Central memory CD8-positive, alpha-beta T cell (primary cell): ENCODE measurements around the gene PDLIM1.
A peak's percentile ranks its signal among the peaks of the same experiment; 100 is the strongest.

Experiments used
- ATAC-seq: fragments of 150-1000 bp; cut with Tn5 transposase; replicated peaks from 2 replicates; pipeline ENCODE4 v1.10.0; 2022; ENCODE audit warnings: mild to moderate bottlenecking, moderate FRiP score, moderate number of reproducible peaks; ENCODE audit not compliant: poor library complexity, severe bottlenecking; ENCODE audit errors: extremely low read depth
- DNase-seq, 2 donors: peaks; one replicate each; pipeline ENCODE4 v3.0.0; 2021; ENCODE audit warnings: low spot score in 2 of 2
- H3K27ac Mint-ChIP-seq: one replicate; pipeline ENCODE4 v1.8.0; 2022; ENCODE audit warnings: low read depth, mild to moderate bottlenecking, moderate library complexity, mixed read lengths
- H3K27me3 Mint-ChIP-seq: one replicate; pipeline ENCODE4 v1.8.0; 2022; ENCODE audit warnings: mixed read lengths
- H3K36me3 Mint-ChIP-seq: one replicate; pipeline ENCODE4 v1.8.0; 2022; ENCODE audit warnings: mild to moderate bottlenecking, moderate library complexity, mixed read lengths; ENCODE audit not compliant: insufficient read depth
- H3K4me1 Mint-ChIP-seq: one replicate; pipeline ENCODE4 v1.8.0; 2022; ENCODE audit warnings: mixed read lengths
- H3K4me3 Mint-ChIP-seq: one replicate; pipeline ENCODE4 v1.8.0; 2022; ENCODE audit warnings: mild to moderate bottlenecking, moderate library complexity, mixed read lengths
- H3K9me3 Mint-ChIP-seq: one replicate; pipeline ENCODE4 v1.8.0; 2022; ENCODE audit warnings: mixed read lengths

Gene PDLIM1, protein sequence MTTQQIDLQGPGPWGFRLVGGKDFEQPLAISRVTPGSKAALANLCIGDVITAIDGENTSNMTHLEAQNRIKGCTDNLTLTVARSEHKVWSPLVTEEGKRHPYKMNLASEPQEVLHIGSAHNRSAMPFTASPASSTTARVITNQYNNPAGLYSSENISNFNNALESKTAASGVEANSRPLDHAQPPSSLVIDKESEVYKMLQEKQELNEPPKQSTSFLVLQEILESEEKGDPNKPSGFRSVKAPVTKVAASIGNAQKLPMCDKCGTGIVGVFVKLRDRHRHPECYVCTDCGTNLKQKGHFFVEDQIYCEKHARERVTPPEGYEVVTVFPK

DNA sequence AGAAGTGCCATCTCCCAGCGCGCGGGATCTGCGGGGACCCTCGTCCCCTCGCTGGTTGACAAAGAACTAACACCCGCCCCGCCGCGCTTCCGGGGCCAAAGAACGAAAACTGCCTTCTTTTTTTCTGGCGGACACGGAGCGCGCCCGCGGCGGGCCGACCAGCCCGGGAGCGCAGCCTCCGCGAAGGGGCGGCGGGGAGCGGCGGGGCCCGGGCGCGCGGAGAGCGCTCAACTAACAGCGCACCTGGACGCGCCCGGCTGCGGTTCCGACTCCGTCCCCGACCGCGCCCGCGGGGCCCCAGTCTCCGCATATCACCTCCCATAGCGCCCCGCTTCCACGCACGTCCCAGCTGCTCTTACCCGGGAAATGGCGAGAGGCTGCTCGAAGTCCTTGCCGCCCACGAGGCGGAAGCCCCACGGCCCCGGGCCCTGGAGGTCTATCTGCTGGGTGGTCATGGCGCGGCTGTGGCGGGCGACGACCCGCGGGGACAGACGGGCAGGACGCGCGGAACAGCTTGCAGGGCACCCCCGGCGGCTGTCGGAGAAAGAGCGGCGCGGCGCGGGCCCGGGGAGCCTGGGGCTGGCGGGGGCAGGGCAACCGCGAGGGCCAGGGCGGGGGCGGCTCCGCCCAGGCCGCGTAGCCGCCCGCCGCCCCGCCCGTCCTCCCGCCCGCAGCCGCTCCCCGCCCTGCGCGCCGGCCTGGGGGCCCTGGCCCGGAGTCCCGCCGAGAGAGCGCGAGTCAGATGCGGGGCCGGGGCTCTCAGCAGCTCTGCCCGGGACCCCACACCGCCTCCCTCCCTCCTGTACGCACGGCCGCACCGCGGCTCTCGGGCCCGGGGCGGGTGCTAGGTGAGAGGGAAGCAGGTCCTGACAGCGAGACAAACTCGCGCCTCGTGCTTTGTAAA is at the start of gene PDLIM1:
Gene PDLIM1 (minus strand): TSS at position 543 of the 904 bp plus-strand sequence. CDS start 88 bp downstream, at position 455.
- no peak within 1 kb of the TSS for H3K27ac Mint-ChIP-seq
- ATAC-seq (peak; percentile 68), DNase-seq (peak in 1 of 2 donors; percentile 29)
- peaks cover 4% of the 10 kb centered on the region for H3K36me3 Mint-ChIP-seq
- H3K4me3 Mint-ChIP-seq = peak within 1 kb of the TSS; percentile 78
- H3K27me3 Mint-ChIP-seq = peaks cover 7% of the 10 kb centered on the region
- no peaks in the 10 kb centered on the region for H3K9me3 Mint-ChIP-seq
- H3K4me1 Mint-ChIP-seq = peaks cover 28% of the 10 kb centered on the region

DNA sequence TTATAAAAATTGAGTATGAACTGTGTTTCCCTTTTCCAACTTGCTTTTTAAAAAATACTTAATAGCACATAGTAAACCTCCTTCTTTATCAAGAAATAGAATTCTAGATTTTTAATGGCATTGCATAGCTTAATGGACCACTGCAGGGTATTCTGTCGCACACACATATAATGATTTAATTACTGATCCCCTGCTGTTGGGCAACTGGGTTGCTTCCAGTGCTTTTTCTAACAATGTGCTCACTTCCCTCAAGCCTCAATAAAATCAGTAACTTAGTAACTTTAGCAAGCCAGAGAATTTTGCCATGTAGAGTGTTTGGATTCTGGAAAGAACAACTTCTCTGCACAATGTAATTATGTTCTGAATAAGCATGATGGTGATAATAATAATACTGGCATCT is 49.1 kb upstream of the PDLIM1 start:
- Mint-ChIP-seq H3K36me3 (peaks cover 3% of the 10 kb centered on the region), H3K9me3 (no peaks in the 10 kb centered on the region), H3K27ac (no peak overlapping the region), H3K4me3 (no peak overlapping the region), H3K4me1 (no peaks in the 10 kb centered on the region), H3K27me3 (no peaks in the 10 kb centered on the region)
- DNase-seq = no peak
- no peak for ATAC-seq

DNA sequence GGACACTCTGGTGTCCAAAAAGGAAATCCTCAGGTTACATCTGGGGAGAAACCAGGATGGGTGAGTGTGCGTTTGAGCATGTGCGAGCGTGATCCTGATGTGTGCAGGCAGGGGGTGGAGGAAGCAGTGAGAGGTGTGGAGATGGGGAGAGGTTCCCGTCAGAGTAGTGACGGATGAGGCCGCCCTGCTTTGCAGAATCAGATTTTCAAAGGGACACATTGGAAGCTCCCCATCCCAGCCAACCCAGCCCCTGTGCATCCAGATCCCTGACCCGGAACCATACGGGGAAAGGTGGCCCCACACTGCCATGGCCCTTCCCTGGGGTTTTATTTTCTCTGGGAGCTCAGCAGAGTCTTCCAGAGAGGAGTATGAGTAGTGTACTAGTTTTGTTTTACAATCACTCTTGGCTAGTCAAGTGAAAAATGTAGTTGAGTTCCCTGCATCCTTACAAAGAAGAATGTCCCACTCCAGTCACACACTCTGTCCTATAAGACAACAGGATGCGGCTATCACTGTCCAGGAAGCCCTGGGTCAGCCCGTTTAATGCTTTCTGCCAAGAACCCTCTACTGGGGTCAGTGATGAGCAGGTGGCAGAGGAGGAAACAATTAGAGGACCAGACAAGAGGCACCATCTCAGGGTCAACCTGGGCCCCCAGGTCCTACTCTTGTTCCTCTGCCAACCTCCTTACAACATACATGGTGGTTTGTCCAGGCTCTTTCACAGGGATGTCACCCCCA is 46.8 kb upstream of the PDLIM1 start:
- no peaks in the 10 kb centered on the region for H3K9me3 Mint-ChIP-seq
- DNase-seq (no peak), ATAC-seq (no peak)
- H3K4me1 Mint-ChIP-seq = no peaks in the 10 kb centered on the region
- peaks cover 3% of the 10 kb centered on the region for H3K36me3 Mint-ChIP-seq
- no peaks in the 10 kb centered on the region for H3K27me3 Mint-ChIP-seq
- H3K4me3 Mint-ChIP-seq = no peak overlapping the region
- H3K27ac Mint-ChIP-seq = no peak overlapping the region

DNA sequence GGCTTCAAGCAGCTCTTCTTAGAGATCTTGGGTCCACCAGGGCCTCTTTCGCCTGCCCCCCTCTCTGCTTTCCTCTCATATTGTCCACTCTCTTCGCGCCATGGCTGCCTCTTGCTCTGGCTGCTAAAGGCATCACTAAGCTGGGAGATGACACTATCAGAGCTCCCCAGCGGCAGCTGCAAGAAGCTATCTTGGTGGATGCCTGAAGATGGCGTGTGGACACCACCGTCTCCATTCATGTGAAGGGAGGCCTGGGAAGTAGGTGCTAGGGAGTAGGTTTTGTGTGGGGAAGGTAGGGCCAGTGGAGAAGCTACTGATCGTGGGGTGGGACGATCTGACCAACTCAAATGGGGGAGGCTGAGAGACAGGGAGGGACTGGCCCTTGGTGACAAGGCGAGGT is 45.9 kb upstream of the PDLIM1 start:
- Mint-ChIP-seq H3K9me3 (no peaks in the 10 kb centered on the region), H3K36me3 (peaks cover 3% of the 10 kb centered on the region), H3K27ac (no peak overlapping the region), H3K27me3 (no peaks in the 10 kb centered on the region), H3K4me1 (no peaks in the 10 kb centered on the region), H3K4me3 (no peak overlapping the region)
- DNase-seq = no peak
- no peak for ATAC-seq

DNA sequence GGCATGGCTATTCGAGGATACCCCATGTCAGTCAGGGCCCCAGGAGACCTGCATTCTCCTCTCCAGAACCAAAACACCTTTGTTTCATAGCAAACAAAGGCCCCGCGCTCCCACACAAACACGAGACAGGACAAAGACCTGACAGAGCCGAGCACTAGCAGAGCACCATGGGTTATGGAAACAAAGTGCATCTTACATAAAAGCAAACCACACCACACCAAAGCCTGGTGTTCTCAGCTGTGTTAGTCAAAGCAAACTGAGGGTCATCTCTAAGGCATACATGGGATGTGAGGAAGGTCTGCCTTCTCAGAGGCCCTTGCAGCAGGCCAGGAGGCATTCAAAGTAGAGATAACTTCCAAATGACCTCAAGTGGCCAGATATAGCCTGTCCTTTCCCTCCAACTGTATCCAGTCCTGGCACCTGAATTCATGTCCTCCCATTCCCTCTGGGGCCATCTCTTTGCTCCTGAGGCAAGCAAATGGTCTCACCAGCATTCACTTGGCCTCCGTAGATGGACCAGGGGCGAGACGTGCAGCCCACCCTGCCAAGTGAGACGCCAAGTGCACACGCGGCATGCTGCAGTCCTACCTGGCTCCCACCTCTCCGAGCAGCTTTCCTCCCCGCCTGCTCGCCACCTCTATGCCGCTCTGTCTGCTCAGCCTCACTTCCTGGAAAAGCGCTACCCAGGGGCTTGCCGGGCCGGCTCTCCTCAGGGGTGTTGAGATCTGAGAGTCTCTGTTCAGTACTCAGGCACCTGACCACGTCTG is 45.3 kb upstream of the PDLIM1 start:
- ATAC-seq (no peak), DNase-seq (no peak)
- Mint-ChIP-seq H3K27ac (no peak overlapping the region), H3K36me3 (peaks cover 3% of the 10 kb centered on the region), H3K27me3 (no peaks in the 10 kb centered on the region), H3K4me1 (no peaks in the 10 kb centered on the region), H3K4me3 (no peak overlapping the region), H3K9me3 (no peaks in the 10 kb centered on the region)

DNA sequence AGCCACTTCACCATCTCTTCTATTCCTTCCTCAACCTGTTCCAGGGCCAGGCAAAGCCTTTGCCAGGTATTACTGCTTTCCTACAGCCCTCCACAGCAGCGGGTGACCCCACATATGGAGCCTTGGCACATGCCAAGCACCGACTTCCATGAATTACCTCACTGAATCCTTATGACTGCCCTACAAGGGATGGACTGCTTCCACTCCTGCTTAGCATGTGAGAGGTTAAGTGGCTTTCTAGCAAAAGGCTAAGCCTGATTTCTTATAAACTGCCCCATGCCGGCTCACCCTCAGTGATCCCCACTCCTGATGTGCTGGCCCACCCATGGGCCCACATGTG is 44.0 kb upstream of the PDLIM1 start:
- DNase-seq = no peak
- Mint-ChIP-seq H3K27me3 (no peaks in the 10 kb centered on the region), H3K36me3 (peaks cover 3% of the 10 kb centered on the region), H3K27ac (no peak overlapping the region), H3K9me3 (no peaks in the 10 kb centered on the region), H3K4me3 (no peak overlapping the region), H3K4me1 (no peaks in the 10 kb centered on the region)
- no peak for ATAC-seq

DNA sequence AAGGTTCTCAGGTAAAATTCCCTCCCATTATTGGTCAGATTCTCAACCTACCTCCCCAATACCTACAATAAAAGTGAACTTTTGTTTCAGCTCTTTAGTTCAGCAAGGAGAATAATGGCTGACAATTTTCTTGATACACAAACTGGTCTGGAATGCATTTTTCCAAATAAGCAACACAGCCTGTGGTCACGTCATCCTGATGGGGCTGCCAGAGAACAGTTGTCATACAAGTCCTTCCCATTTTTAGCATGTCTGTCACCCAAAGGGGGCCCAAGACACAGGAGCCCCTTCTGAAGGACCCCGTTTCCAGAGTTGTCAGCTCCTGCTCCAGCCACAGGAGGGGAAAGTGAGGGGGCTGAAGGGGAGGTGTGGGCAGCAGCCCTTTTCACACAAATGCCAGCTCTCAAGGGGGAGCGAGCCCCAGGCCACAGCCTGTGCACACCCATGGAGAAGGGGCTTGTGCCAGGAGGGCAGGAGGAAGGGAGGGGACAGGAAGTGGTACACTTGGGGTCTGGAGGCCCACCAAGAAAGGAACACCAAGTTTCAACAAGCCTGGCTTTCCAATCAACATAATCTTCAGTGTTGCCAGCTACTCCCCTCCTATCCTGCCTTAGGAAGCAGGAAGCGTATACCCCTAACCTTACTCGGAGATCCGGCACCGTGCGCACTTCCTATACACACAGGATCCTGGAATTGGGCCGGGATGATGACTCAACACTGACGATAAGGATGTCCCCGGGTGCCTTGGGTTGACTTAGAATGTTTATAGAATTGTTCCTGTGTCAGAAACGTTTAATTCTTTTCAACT is 43.4 kb upstream of the PDLIM1 start:
- Mint-ChIP-seq H3K36me3 (peaks cover 3% of the 10 kb centered on the region), H3K9me3 (no peaks in the 10 kb centered on the region), H3K27ac (no peak overlapping the region), H3K4me3 (no peak overlapping the region), H3K4me1 (no peaks in the 10 kb centered on the region), H3K27me3 (no peaks in the 10 kb centered on the region)
- DNase-seq (no peak), ATAC-seq (no peak)

DNA sequence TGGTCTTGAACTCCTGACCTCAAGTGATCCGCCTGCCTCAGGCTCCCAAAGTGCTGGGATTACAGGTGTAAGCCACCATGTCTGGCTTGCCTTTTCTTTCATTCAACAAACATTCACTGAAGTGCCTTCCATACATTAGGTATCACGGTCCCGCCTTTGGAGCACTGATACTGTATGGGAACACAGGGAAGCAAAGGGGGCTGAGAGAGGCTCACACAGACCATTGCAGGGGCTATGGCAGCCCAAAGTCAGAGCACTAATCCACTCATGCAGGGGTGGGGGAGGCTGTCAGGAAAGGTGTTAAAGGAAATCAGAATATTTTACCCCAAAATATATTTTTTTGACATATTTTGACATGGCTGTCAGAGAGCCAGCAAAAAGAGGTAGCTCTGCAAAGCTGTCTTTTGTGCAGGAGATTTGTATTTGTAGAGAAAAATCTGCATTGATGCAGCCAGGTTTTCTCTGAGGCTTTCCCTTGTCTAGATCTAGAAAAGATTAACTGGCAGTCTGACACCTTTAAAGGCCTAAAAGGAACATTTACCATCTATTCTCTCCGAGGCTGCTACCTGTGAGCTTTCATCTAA is 42.0 kb upstream of the PDLIM1 start:
- H3K27ac Mint-ChIP-seq = no peak overlapping the region
- DNase-seq (no peak), ATAC-seq (no peak)
- H3K4me3 Mint-ChIP-seq = no peak overlapping the region
- H3K27me3 Mint-ChIP-seq = no peaks in the 10 kb centered on the region
- no peaks in the 10 kb centered on the region for H3K36me3 Mint-ChIP-seq
- H3K4me1 Mint-ChIP-seq = no peaks in the 10 kb centered on the region
- no peaks in the 10 kb centered on the region for H3K9me3 Mint-ChIP-seq

DNA sequence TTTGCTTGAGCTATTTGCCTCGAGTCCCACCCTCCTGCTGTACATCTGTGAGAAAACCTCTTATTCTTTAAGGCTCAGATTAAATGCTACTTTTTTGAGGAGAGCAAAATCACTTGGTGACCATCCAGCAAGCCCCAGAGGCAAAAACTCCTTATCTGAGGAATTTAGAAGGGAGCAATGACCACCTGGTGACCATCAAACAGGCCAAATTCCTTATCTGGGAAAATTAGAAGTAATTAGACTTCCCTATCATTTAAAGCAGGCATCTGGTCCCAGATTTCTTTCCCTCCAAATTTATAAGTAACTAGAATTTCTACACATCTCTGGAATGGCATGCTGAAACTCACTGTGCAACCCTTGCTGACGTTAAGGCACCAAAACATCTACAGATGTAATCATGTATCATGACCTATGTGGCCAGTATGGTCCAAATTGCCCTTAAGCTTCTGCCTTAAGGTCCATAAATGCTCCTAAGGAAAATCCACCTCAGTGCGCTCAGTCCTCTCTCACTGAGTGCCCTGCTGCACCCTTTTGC is 40.9 kb upstream of the PDLIM1 start:
- Mint-ChIP-seq H3K4me3 (no peak overlapping the region), H3K36me3 (no peaks in the 10 kb centered on the region), H3K9me3 (no peaks in the 10 kb centered on the region), H3K27ac (no peak overlapping the region), H3K4me1 (no peaks in the 10 kb centered on the region), H3K27me3 (no peaks in the 10 kb centered on the region)
- no peak for ATAC-seq
- no peak for DNase-seq

DNA sequence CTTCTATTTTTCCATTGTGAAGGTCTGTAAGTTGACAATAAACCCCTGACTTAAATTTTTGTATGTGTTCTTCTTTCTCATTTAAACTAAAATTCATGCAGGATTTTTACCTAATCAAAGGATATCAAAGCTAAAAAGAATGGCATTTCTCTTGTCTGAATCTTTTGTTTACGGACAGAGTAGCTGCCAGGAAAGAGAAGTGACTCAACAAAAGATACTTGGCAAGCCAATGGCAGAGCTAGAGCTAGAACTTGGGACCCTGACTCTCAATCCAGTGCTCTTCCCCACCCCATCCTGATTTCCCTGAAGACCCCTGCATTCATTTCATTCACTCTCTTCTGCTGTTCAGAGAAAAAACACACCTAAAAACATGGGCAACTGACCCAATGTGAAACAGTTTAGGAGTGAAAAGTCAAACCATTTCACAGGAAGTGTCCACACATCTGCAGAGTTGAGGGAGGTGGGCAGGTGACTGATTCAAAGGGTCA is 40.2 kb upstream of the PDLIM1 start:
- no peak overlapping the region for H3K27ac Mint-ChIP-seq
- ATAC-seq (no peak), DNase-seq (no peak)
- no peaks in the 10 kb centered on the region for H3K4me1 Mint-ChIP-seq
- H3K27me3 Mint-ChIP-seq = no peaks in the 10 kb centered on the region
- H3K36me3 Mint-ChIP-seq = no peaks in the 10 kb centered on the region
- no peak overlapping the region for H3K4me3 Mint-ChIP-seq
- no peaks in the 10 kb centered on the region for H3K9me3 Mint-ChIP-seq

DNA sequence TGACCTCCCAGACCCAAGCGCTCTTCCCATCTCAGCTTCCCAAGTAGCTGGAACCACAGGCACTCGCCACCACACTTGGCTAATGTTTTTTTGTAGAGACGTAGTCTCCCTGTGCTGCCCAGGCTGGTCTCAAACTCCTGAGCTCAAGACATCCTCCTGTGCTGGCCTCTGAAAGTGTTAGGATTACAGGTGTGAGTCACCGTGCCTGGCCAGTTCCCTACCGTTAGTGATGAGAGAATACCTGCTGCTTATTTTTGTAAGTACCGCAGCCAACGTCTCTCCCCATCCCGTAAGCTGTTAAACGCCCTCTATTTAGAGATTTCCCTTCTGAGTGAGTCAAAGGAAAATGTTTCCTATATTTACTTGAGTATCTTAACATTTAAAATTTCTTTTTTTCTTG is 38.5 kb upstream of the PDLIM1 start:
- Mint-ChIP-seq H3K9me3 (no peaks in the 10 kb centered on the region), H3K4me1 (no peaks in the 10 kb centered on the region), H3K36me3 (no peaks in the 10 kb centered on the region), H3K4me3 (no peak overlapping the region), H3K27me3 (no peaks in the 10 kb centered on the region), H3K27ac (no peak overlapping the region)
- no peak for ATAC-seq
- no peak for DNase-seq
